K562 (cell line): ENCODE results near the gene IFFO2. TPM values are rescaled to one million over a fixed set of nuclear protein-coding genes. Genes with fewer than 3 reads are reported as not detected.

Experiments used
- C11orf30 ChIP-seq: fragments of 450-650 bp; IDR thresholded peaks from 2 replicates; pipeline ENCODE4 v1.6.1; 2016; ENCODE audit warnings: low read depth, mild to moderate bottlenecking
- ETV1 ChIP-seq: fragments of 450-650 bp; conservative IDR thresholded peaks from 2 replicates; pipeline ENCODE4 v1.6.1; 2016; ENCODE audit warnings: missing genetic modification characterization, control low read depth, low read depth, missing compliant biosample characterization
- MECOM ChIP-seq: fragments of 250-450 bp; sonication (Bioruptor Pico); IDR thresholded peaks from 2 replicates; pipeline ENCODE4 v1.8.0; 2022; ENCODE audit warnings: inconsistent platforms
- NEUROD1 ChIP-seq: fragments of 150-350 bp; IDR thresholded peaks from 2 replicates; pipeline ENCODE4 v1.6.1; 2014; ENCODE audit warnings: borderline replicate concordance, low read length, low read depth; ENCODE audit not compliant: partially characterized antibody
- NFXL1 ChIP-seq: fragments of 450-650 bp; formaldehyde crosslinking; IDR thresholded peaks from 2 replicates; pipeline ENCODE4 v1.4.0; 2021; ENCODE audit warnings: mild to moderate bottlenecking
- SAP30 ChIP-seq: fragments of 200-600 bp; sonication (generic); IDR thresholded peaks from 2 replicates; pipeline ENCODE4 v1.6.1; 2012; ENCODE audit warnings: borderline replicate concordance, low read depth, mild to moderate bottlenecking, moderate library complexity, low read length, control low read depth, inconsistent platforms; ENCODE audit not compliant: insufficient read depth, poor library complexity, severe bottlenecking
- YBX1 ChIP-seq: fragments of 450-650 bp; IDR thresholded peaks from 2 replicates; pipeline ENCODE4 v1.7.1; 2016; ENCODE audit warnings: mild to moderate bottlenecking
- ZNF384 ChIP-seq: IDR thresholded peaks from 2 replicates; pipeline ENCODE4 v1.6.1; 2012; ENCODE audit warnings: low read depth, low read length, improper control_type of control experiment
- polyA plus RNA-seq, 8 experiments: library from polyadenylated mRNA; depleted of rRNA in 4 of 8; stranded (reverse) in 5 of 8; unstranded in 3 of 8; fragments of >200 nt; fragmentation: Nextera tagmentation in 2 of 8; fragmentation: Illumina TruSeq in 1 of 8; extraction: Ambion mirVana in 2 of 8; extraction: Trizol in 1 of 8; gene quantifications; 2 replicates each; pipeline versions ENCODE4 v1.2.1 to v1.2.3, GENCODE V29; 2011 to 2014; ENCODE audit warnings: inconsistent platforms in 1 of 8, missing spikeins in 1 of 8
- total RNA-seq, 7 experiments: library from RNA; depleted of rRNA in 6 of 7; stranded (reverse); fragments of >200 nt in 6 of 7; fragmentation: Illumina TruSeq in 2 of 7; extraction: Trizol in 2 of 7; gene quantifications; 2 replicates each; pipeline versions ENCODE4 v1.2.1 to v1.2.3, GENCODE V29; 2011 to 2021; ENCODE audit warnings: low replicate concordance in 1 of 7
- TF ChIP-seq, protein P1 (sequence below): fragments of 450-650 bp; IDR thresholded peaks from 2 replicates; pipeline ENCODE4 v1.6.1; 2016; ENCODE audit warnings: mild to moderate bottlenecking
- TF ChIP-seq, protein P2 (sequence below): fragments of 450-650 bp; IDR thresholded peaks from 2 replicates; pipeline ENCODE4 v1.6.1; 2016; ENCODE audit warnings: missing biosample characterization, missing genetic modification characterization
- TF ChIP-seq, protein P3 (sequence below): sonication (generic); formaldehyde crosslinking; IDR thresholded peaks from 2 replicates; pipeline ENCODE4 v1.8.0; 2022; ENCODE audit warnings: mild to moderate bottlenecking, missing genetic modification reagents, borderline replicate concordance
- TF ChIP-seq, protein P4 (sequence below): fragments of 450-650 bp; IDR thresholded peaks from 2 replicates; pipeline ENCODE4 v1.6.1; 2018; ENCODE audit not compliant: partially characterized antibody
- TF ChIP-seq, protein P5 (sequence below): fragments of 200-800 bp; sonication (Bioruptor generic); IDR thresholded peaks from 2 replicates; pipeline ENCODE4 v1.6.1; 2017; ENCODE audit warnings: missing genetic modification characterization, missing compliant biosample characterization

IFFO2 gene
- total and polyA plus RNA-seq, 9 of the 15 experiments (the other 6 are each of a cell fraction or from before 2014, with no cell fraction given): 0.15 to 1.0 (median 0.44) TPM; not detected in 2

DNA sequence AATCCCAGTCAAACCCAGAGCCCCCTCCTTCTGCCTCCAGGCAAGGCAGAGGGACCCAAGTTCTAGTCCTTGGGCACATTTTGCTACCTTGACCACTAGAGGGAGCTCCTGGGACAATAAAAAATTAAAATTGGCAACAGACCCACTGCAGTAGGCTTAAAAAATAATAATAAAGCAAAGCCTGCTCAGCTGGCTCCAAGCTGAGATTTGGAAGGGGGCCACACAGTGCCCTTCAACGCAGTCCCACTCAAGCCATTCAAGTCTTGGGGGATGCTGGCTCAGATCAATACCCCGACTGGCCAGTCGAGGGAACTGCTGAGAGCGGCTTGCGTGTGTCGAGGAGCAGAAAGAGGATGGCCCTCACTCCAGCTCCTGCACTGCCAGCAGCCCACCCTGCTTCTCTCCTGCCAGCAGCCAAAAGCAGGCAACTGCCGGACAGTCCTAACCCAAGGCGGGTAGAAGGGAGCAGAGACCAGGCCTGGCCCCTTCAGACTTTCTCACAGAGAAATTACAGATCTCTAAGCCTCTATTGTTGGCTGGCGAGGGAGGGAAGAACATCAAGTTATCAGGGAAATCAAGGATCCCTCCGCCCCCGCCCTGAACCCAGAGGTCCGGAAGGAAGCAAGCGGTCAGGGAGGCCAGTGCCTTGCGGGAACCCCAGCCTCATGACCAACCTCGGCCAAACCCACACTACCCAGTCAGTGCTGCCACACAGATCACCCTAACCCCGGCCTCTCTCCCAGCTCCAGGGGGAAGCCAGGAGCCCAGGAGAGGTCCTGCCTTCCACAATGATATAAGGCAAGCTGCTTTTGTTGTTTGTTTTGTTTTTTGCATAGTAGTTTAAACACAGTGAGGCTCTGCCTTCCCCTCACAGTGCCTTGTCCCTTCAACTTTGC is 49.2 kb downstream of the IFFO2 start (continued):
- TF ChIP-seq, protein P1, sequence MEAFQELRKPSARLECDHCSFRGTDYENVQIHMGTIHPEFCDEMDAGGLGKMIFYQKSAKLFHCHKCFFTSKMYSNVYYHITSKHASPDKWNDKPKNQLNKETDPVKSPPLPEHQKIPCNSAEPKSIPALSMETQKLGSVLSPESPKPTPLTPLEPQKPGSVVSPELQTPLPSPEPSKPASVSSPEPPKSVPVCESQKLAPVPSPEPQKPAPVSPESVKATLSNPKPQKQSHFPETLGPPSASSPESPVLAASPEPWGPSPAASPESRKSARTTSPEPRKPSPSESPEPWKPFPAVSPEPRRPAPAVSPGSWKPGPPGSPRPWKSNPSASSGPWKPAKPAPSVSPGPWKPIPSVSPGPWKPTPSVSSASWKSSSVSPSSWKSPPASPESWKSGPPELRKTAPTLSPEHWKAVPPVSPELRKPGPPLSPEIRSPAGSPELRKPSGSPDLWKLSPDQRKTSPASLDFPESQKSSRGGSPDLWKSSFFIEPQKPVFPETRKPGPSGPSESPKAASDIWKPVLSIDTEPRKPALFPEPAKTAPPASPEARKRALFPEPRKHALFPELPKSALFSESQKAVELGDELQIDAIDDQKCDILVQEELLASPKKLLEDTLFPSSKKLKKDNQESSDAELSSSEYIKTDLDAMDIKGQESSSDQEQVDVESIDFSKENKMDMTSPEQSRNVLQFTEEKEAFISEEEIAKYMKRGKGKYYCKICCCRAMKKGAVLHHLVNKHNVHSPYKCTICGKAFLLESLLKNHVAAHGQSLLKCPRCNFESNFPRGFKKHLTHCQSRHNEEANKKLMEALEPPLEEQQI: no peak
- TF ChIP-seq, protein P2, sequence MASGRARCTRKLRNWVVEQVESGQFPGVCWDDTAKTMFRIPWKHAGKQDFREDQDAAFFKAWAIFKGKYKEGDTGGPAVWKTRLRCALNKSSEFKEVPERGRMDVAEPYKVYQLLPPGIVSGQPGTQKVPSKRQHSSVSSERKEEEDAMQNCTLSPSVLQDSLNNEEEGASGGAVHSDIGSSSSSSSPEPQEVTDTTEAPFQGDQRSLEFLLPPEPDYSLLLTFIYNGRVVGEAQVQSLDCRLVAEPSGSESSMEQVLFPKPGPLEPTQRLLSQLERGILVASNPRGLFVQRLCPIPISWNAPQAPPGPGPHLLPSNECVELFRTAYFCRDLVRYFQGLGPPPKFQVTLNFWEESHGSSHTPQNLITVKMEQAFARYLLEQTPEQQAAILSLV: no peak
- TF ChIP-seq NFXL1 (CRISPR knock-in tag): no peak
- TF ChIP-seq, protein P3, sequence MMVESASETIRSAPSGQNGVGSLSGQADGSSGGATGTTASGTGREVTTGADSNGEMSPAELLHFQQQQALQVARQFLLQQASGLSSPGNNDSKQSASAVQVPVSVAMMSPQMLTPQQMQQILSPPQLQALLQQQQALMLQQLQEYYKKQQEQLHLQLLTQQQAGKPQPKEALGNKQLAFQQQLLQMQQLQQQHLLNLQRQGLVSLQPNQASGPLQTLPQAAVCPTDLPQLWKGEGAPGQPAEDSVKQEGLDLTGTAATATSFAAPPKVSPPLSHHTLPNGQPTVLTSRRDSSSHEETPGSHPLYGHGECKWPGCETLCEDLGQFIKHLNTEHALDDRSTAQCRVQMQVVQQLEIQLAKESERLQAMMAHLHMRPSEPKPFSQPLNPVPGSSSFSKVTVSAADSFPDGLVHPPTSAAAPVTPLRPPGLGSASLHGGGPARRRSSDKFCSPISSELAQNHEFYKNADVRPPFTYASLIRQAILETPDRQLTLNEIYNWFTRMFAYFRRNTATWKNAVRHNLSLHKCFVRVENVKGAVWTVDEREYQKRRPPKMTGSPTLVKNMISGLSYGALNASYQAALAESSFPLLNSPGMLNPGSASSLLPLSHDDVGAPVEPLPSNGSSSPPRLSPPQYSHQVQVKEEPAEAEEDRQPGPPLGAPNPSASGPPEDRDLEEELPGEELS (CRISPR knock-in tag): no peak
- peak; percentile 44 for TF ChIP-seq SAP30
- no peak for TF ChIP-seq ZNF384
- no peak for TF ChIP-seq C11orf30
- TF ChIP-seq, protein P4, sequence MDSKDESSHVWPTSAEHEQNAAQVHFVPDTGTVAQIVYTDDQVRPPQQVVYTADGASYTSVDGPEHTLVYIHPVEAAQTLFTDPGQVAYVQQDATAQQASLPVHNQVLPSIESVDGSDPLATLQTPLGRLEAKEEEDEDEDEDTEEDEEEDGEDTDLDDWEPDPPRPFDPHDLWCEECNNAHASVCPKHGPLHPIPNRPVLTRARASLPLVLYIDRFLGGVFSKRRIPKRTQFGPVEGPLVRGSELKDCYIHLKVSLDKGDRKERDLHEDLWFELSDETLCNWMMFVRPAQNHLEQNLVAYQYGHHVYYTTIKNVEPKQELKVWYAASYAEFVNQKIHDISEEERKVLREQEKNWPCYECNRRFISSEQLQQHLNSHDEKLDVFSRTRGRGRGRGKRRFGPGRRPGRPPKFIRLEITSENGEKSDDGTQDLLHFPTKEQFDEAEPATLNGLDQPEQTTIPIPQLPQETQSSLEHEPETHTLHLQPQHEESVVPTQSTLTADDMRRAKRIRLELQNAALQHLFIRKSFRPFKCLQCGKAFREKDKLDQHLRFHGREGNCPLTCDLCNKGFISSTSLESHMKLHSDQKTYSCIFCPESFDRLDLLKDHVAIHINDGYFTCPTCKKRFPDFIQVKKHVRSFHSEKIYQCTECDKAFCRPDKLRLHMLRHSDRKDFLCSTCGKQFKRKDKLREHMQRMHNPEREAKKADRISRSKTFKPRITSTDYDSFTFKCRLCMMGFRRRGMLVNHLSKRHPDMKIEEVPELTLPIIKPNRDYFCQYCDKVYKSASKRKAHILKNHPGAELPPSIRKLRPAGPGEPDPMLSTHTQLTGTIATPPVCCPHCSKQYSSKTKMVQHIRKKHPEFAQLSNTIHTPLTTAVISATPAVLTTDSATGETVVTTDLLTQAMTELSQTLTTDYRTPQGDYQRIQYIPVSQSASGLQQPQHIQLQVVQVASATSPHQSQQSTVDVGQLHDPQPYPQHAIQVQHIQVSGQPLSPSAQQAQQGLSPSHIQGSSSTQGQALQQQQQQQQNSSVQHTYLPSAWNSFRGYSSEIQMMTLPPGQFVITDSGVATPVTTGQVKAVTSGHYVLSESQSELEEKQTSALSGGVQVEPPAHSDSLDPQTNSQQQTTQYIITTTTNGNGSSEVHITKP: no peak
- TF ChIP-seq, protein P5, sequence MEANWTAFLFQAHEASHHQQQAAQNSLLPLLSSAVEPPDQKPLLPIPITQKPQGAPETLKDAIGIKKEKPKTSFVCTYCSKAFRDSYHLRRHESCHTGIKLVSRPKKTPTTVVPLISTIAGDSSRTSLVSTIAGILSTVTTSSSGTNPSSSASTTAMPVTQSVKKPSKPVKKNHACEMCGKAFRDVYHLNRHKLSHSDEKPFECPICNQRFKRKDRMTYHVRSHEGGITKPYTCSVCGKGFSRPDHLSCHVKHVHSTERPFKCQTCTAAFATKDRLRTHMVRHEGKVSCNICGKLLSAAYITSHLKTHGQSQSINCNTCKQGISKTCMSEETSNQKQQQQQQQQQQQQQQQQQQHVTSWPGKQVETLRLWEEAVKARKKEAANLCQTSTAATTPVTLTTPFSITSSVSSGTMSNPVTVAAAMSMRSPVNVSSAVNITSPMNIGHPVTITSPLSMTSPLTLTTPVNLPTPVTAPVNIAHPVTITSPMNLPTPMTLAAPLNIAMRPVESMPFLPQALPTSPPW (CRISPR knock-in tag): peak; percentile 47
- no peak for TF ChIP-seq MECOM (CRISPR knock-in tag)
- TF ChIP-seq YBX1: no peak
- TF ChIP-seq NEUROD1: no peak
- peak; percentile 90 for TF ChIP-seq ETV1 (tag)
